Measurements from ENCODE around the gene PDE4B. TPM values are rescaled to one million over a fixed set of nuclear protein-coding genes. Genes with fewer than 3 reads are reported as not detected.

Gene PDE4B
- total RNA-seq, 2 donors from 2014 or later = 23.6 to 53.9 TPM

DNA sequence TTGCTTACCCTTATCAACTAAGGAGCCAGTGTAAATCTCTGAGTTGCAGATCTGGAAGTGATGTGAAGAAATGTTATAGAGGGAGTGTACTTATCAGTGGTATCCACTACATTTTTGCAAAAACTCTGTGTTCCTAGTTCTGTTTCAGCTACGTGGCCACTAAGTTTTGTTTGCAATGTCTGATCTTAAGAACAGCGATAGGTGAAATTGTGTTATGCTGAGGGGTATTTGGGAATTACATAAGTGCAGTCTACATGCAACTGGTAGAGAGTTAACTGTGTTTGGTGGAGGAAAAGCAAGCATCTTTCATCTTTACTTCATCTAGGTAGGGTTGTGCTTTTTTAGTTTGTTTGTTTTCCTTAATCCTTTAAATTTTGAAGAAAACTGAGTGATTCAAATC lies 542.4 kb downstream of the PDE4B start:
- Mint-ChIP-seq H3K4me1 (ENCODE audit: low read depth) (peaks cover 78% of the 10 kb centered on the region), H3K36me3 (ENCODE audit: insufficient read depth in 2 of 2) (peaks cover 22 to 24% of the 10 kb centered on the region in 2 donors), H3K27ac (peak overlapping the region; percentile 97), H3K27me3 (ENCODE audit: low read depth) (no peaks in the 10 kb centered on the region), H3K9me3 (no peaks in the 10 kb centered on the region), H3K4me3 (peak overlapping the region; percentile 96)
- DNase-seq (no peak), ATAC-seq (replicated peaks in 1 of 2) (no peak)

- peak overlapping the region; percentile 96 for H3K4me3 Mint-ChIP-seq
- peaks cover 22 to 24% of the 10 kb centered on the region in 2 donors for H3K36me3 Mint-ChIP-seq (ENCODE audit: insufficient read depth in 2 of 2)
- H3K4me1 Mint-ChIP-seq (ENCODE audit: low read depth) = peaks cover 77% of the 10 kb centered on the region
- peak overlapping the region; percentile 97 for H3K27ac Mint-ChIP-seq
- H3K27me3 Mint-ChIP-seq (ENCODE audit: low read depth) = no peaks in the 10 kb centered on the region
- H3K9me3 Mint-ChIP-seq = no peaks in the 10 kb centered on the region
- ATAC-seq (replicated peaks in 1 of 2) (peak; percentile 79 to 84), DNase-seq (peak; percentile 64 to 74)
These were observed 543.4 kb downstream of the PDE4B start for GRCh38 chr1:66335859-66336640.

DNA sequence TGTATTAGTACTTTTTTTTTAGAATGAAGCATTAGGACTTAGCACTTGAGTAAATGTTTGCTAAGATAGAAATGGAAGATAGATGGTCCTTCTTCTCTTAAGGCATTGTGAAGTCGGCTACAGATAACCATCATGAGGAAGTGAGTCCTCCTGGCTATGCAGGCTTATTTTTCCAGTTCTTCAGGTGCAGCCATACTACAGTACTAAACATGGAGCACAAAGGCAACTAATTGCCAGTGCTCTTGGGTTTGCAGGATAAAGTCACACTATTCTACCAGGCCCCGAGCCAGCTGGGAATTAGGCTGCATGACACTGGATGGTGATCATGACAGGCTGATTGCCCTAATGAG lies 543.9 kb downstream of the PDE4B start:
- no peaks in the 10 kb centered on the region for H3K9me3 Mint-ChIP-seq
- peaks cover 77% of the 10 kb centered on the region for H3K4me1 Mint-ChIP-seq (ENCODE audit: low read depth)
- peak overlapping the region; percentile 97 for H3K27ac Mint-ChIP-seq
- peaks cover 22 to 24% of the 10 kb centered on the region in 2 donors for H3K36me3 Mint-ChIP-seq (ENCODE audit: insufficient read depth in 2 of 2)
- peak overlapping the region; percentile 96 for H3K4me3 Mint-ChIP-seq
- ATAC-seq (replicated peaks in 1 of 2) = peak in 1 of 2 donors; percentile 2
- DNase-seq = no peak
- no peaks in the 10 kb centered on the region for H3K27me3 Mint-ChIP-seq (ENCODE audit: low read depth)

GRCh38 chr1:66337249-66337648 lies 544.6 kb downstream of the PDE4B start:
- ATAC-seq (replicated peaks in 1 of 2) = no peak
- H3K36me3 Mint-ChIP-seq (ENCODE audit: insufficient read depth in 2 of 2) = peaks cover 22 to 24% of the 10 kb centered on the region in 2 donors
- peak overlapping the region; percentile 94 for H3K27ac Mint-ChIP-seq
- peaks cover 78% of the 10 kb centered on the region for H3K4me1 Mint-ChIP-seq (ENCODE audit: low read depth)
- DNase-seq = no peak
- H3K27me3 Mint-ChIP-seq (ENCODE audit: low read depth) = no peaks in the 10 kb centered on the region
- peak overlapping the region; percentile 96 for H3K4me3 Mint-ChIP-seq
- H3K9me3 Mint-ChIP-seq = no peaks in the 10 kb centered on the region

- no peak for ATAC-seq (replicated peaks in 1 of 2)
- H3K36me3 Mint-ChIP-seq (ENCODE audit: insufficient read depth in 2 of 2) = peaks cover 10 to 17% of the 10 kb centered on the region in 2 donors
- no peaks in the 10 kb centered on the region for H3K9me3 Mint-ChIP-seq
- peaks cover 90% of the 10 kb centered on the region for H3K4me1 Mint-ChIP-seq (ENCODE audit: low read depth)
- H3K27ac Mint-ChIP-seq = peak overlapping the region; percentile 93
- peak overlapping the region; percentile 72 to 88 for H3K4me3 Mint-ChIP-seq
- no peaks in the 10 kb centered on the region for H3K27me3 Mint-ChIP-seq (ENCODE audit: low read depth)
- no peak for DNase-seq
These were observed 547.2 kb downstream of the PDE4B start for GRCh38 chr1:66339944-66340343.

GRCh38 chr1:66341446-66342089 lies 548.9 kb downstream of the PDE4B start:
- H3K4me1 Mint-ChIP-seq (ENCODE audit: low read depth) = peaks cover 91% of the 10 kb centered on the region
- DNase-seq = no peak
- peaks cover 7 to 10% of the 10 kb centered on the region in 2 donors for H3K36me3 Mint-ChIP-seq (ENCODE audit: insufficient read depth in 2 of 2)
- peak overlapping the region; percentile 88 for H3K27ac Mint-ChIP-seq
- ATAC-seq (replicated peaks in 1 of 2) = no peak
- H3K27me3 Mint-ChIP-seq (ENCODE audit: low read depth) = no peaks in the 10 kb centered on the region
- H3K9me3 Mint-ChIP-seq = no peaks in the 10 kb centered on the region
- peak overlapping the region; percentile 54 to 91 for H3K4me3 Mint-ChIP-seq

- ATAC-seq (replicated peaks in 1 of 2) (no peak), DNase-seq (no peak)
- peaks cover 3 to 6% of the 10 kb centered on the region in 2 donors for H3K36me3 Mint-ChIP-seq (ENCODE audit: insufficient read depth in 2 of 2)
- H3K4me1 Mint-ChIP-seq (ENCODE audit: low read depth) = peaks cover 92% of the 10 kb centered on the region
- H3K27ac Mint-ChIP-seq = peak overlapping the region; percentile 55
- H3K9me3 Mint-ChIP-seq = no peaks in the 10 kb centered on the region
- no peaks in the 10 kb centered on the region for H3K27me3 Mint-ChIP-seq (ENCODE audit: low read depth)
- H3K4me3 Mint-ChIP-seq = peak overlapping the region; percentile 56 to 84
These were observed 550.0 kb downstream of the PDE4B start for GRCh38 chr1:66342707-66343106.

DNA sequence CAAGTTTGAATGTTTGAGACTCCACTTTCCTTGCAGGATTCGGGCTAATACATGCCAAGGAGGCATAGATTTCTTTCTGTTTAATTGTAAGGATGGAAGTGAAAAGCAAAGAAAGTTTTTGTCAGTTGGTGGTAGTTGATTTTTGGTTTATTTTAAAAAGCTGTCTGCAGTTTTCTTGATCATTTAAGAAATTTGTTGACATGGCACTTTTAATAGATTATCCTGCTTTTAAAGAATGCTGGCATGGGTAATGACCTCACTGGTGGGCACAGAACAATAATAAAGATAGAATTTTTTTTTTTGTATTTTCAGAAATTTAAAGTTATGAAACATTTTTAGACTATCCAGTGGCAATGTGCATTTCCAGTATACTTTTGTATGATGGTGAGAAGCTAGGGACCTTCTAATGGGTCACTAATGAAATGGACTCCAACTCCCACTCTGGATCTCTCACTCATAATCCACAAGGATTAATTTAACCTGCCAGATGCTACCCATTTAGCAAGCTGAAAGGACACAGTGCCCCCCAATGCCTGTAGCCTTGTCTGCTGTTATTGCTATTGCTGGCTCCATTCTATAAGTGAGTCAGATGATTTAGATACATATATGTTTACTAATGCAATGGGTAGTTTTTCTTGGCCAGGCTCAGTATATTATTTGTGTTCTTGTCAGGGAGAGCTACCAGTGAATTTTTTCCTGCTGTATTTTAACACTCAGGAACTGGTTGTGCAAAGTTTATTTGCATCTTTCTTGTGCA lies 551.1 kb downstream of the PDE4B start:
- H3K9me3 Mint-ChIP-seq = no peaks in the 10 kb centered on the region
- peaks cover 90% of the 10 kb centered on the region for H3K4me1 Mint-ChIP-seq (ENCODE audit: low read depth)
- peak overlapping the region; percentile 55 for H3K27ac Mint-ChIP-seq
- H3K36me3 Mint-ChIP-seq (ENCODE audit: insufficient read depth in 2 of 2) = peaks cover 3% of the 10 kb centered on the region in 2 donors
- peak overlapping the region; percentile 27 to 84 for H3K4me3 Mint-ChIP-seq
- no peak for DNase-seq
- ATAC-seq (replicated peaks in 1 of 2) = no peak
- H3K27me3 Mint-ChIP-seq (ENCODE audit: low read depth) = no peaks in the 10 kb centered on the region

GRCh38 chr1:66346057-66346795 lies 553.5 kb downstream of the PDE4B start:
- peaks cover 94% of the 10 kb centered on the region for H3K4me1 Mint-ChIP-seq (ENCODE audit: low read depth)
- ATAC-seq (replicated peaks in 1 of 2) = peak; percentile 76 to 79
- no peaks in the 10 kb centered on the region for H3K27me3 Mint-ChIP-seq (ENCODE audit: low read depth)
- no peaks in the 10 kb centered on the region for H3K9me3 Mint-ChIP-seq
- peaks cover 0 to 2% of the 10 kb centered on the region in 2 donors for H3K36me3 Mint-ChIP-seq (ENCODE audit: insufficient read depth in 2 of 2)
- H3K27ac Mint-ChIP-seq = peak overlapping the region; percentile 94
- H3K4me3 Mint-ChIP-seq = peak overlapping the region; percentile 66 to 87
- no peak for DNase-seq

GRCh38 chr1:66346873-66347272 lies 554.2 kb downstream of the PDE4B start:
- ATAC-seq (replicated peaks in 1 of 2) = no peak
- H3K36me3 Mint-ChIP-seq (ENCODE audit: insufficient read depth in 2 of 2) = peaks cover 0 to 2% of the 10 kb centered on the region in 2 donors
- peaks cover 94% of the 10 kb centered on the region for H3K4me1 Mint-ChIP-seq (ENCODE audit: low read depth)

GRCh38 chr1:66348776-66349175 lies 556.1 kb downstream of the PDE4B start:
- Mint-ChIP-seq H3K4me1 (ENCODE audit: low read depth) (peaks cover 95% of the 10 kb centered on the region), H3K4me3 (peak overlapping the region; percentile 71 to 79), H3K27ac (peak overlapping the region; percentile 77), H3K27me3 (ENCODE audit: low read depth) (no peaks in the 10 kb centered on the region), H3K36me3 (ENCODE audit: insufficient read depth in 2 of 2) (peaks cover 3 to 5% of the 10 kb centered on the region in 2 donors), H3K9me3 (peaks cover 0 to 1% of the 10 kb centered on the region in 2 donors)
- no peak for DNase-seq
- no peak for ATAC-seq (replicated peaks in 1 of 2)

More at GRCh38 chr1:66346873-66347272, 554.2 kb downstream of the PDE4B start:
- Mint-ChIP-seq H3K9me3 (no peaks in the 10 kb centered on the region), H3K27me3 (ENCODE audit: low read depth) (no peaks in the 10 kb centered on the region), H3K4me3 (peak overlapping the region; percentile 66 to 87), H3K27ac (peak overlapping the region; percentile 94)
- no peak for DNase-seq

- Mint-ChIP-seq H3K4me1 (ENCODE audit: low read depth) (peaks cover 97% of the 10 kb centered on the region), H3K9me3 (peaks cover 0 to 1% of the 10 kb centered on the region in 2 donors), H3K4me3 (peak overlapping the region; percentile 71 to 79), H3K27me3 (ENCODE audit: low read depth) (no peaks in the 10 kb centered on the region), H3K36me3 (ENCODE audit: insufficient read depth in 2 of 2) (peaks cover 3 to 5% of the 10 kb centered on the region in 2 donors), H3K27ac (peak overlapping the region; percentile 77)
- ATAC-seq (replicated peaks in 1 of 2) (no peak), DNase-seq (no peak)
These were observed 556.5 kb downstream of the PDE4B start for GRCh38 chr1:66349242-66349641.

Data from activated T-cell treated with anti-CD3 and anti-CD28 coated beads, Interleukin-2, amount 50 U/mL, for 72 hours (primary cell).